Limb (tissue), 2 donors: ENCODE measurements around the gene CINP.
"Not testable (repeated sequence)": the region's sequence is repeated elsewhere in the genome, so short reads cannot be mapped to it uniquely, and the experiment has no call there.

Experiments
- DNase-seq, 2 donors: peaks; one replicate each; pipeline ENCODE4 v3.0.0-alpha.2; 2016; ENCODE audit errors: extremely low spot score in 2 of 2

Gene CINP

DNA sequence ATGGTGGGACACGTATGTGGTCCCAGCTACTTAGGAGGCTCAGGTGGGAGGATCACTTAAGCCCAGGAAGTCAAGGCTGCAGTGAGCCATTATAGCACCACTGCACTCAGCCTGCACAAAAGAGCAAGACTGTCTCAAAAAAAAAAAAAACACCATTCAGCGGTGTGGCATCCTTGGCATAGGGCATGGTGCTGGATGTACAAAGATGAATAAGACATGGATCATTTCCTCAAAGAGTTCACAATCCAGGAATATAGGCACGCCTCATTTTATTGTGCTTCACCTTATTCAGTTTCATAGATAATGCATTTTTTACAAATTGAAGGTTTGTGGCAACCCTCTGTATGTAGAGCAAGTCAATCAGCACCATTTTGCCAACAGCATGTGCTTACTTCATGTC is 6.4 kb downstream of the CINP start:
- no peak for DNase-seq

- no peak for DNase-seq
These were observed 9.5 kb downstream of the CINP start for GRCh38 chr14:102353126-102353619.

DNA sequence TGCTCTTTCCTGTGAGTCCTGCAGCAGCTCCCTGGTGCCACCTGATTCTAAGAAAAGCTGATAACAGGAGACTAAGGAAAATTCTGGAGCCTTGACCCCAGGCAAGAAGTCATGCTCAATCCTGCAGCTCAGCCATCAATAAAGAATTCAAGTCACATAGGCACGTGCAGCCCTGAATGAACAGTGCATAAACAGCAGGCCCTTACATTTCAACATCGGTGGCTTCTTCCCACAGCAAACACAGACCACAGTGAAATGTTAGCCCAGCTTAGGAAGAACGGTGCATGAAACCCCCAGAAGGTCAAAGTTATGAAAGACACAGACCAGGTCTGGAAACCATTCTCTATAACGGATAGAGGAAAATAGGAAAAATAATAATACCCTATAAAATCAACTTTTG is 10.5 kb downstream of the CINP start:
- DNase-seq = no peak

GRCh38 chr14:102351593-102351992 is 11.1 kb downstream of the CINP start:
- not testable (repeated sequence) for DNase-seq

GRCh38 chr14:102351023-102351422 is 11.7 kb downstream of the CINP start:
- no peak for DNase-seq

DNA sequence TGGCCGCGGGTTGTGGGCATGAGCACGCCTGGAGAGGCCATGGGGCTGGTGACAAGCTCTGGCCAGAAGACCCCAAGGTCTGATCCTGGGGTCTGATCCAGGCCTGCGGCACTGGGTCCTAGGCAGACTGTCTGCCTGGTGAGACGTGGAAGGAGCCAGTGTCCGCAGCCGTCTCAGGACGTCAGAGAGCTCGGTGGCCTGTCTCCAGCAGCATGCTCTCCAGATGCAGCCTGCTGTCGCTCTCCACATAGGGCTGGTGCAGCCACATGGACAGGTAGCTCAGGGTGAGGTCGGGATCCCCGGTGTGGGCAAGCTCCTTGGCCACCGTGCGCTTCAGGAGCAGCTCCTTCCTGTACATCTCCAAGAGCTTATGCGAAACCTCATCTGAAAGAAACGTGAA is 14.3 kb downstream of the CINP start:
- DNase-seq = no peak

DNA sequence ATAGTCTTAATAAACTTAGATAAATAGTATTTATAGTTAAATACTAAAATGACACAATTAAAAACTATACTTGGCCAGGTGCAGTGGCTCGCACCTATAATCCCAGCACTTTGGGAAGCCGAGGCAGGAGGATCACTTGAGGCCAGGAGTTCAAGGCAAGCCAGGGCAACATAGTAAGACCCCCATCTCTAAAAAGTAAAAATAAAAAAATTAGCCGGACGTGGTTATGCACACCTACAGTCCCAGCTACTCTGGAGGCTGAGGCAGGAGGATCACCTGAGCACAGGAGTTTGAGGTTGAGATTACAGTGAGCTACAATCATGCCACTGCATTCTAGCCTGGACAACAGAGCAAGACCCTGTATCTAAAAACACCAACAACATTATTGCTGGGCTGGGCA is 16.0 kb downstream of the CINP start:
- DNase-seq = no peak

DNA sequence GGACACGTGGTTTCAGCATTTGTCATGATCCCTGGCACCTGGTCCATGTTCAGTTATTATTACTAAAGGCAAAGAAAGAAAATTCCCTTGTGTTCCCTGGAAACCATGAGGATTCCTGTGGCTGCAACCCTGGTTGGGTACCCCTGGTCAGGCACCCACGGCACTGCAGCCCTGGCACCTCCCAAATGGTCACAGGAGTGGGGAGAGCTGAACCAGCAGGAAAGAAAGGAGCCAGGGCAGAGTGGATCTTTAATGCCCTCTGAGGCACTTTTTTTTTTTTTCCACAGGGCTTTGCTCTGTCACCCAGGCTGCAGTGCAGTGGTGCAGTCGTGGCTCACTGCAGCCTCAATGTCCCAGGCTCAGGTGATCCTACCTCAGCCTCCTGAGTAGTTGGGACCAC is 17.5 kb downstream of the CINP start:
- no peak for DNase-seq

DNA sequence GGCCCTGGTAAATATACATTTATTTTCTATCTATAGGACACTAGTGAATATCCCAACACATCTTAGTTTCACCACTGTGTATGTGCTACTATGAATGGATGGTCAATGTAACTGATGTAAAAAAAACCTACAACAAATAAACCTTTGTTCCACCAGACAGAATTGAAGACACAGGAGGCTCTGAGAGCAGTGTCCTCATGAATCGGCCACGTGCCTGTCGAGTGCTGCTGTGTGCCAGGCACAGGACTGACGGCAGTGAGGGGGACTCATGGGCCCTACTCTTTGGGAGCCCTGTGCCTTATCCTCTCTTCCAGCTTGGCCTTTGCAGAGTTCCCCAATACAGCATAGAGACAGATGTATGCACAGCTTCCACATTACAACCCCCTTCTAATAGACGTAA is 18.2 kb downstream of the CINP start:
- no peak for DNase-seq

DNA sequence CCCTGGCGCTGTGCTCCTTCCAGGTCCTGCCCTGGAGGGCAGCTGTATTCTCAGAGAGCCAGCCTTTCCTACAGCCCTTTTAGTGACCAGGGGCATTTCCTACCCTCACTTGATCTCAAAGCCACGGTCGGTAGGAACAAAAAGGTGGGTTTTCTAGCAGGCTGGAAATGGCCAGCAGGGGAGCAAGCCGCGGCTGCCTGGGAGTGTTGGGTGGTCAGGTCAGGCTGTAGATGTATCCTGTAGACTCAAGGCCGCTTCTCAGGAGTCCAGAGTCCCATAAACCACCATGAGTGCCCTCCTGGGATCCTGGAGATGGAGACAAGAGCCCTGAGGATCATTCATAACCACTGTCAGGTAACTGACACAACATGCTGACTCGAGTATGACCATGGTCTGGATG is 18.6 kb downstream of the CINP start:
- no peak for DNase-seq

DNA sequence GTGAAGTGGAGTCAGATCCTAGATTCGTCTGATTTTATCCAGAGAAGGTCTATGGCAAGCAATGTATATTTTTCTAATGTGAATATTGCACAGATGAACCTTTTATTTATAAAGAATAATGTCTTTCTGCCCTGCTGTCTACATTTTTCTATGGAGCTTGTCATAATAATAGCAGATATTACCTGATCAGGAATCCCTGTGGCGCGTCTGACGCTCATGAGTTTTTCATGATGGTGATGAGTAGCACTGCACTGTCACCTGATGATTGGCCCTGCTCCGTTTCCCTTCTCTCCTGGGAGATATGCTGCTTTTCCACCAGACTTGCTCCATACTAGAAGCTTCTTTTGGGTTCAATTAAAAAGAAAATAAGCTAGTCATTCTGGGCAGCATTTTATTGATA is 20.5 kb downstream of the CINP start:
- no peak for DNase-seq

DNA sequence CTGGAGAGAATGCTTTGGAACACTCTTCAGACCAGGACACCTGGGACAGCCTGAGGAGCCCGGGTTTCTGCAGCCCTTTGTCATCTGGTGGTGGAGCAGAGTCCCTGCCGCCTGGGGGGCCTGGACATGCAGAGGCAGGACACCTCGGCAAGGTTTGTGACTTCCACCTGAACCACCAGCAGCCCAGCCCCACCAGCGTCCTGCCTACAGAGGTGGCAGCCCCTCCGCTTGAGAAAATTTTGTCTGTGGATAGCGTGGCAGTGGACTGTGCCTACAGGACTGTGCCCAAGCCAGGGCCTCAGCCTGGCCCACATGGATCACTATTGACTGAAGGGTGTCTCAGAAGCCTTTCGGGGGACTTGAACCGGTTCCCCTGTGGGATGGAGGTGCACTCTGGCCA is 21.1 kb downstream of the CINP start:
- DNase-seq = no peak

DNA sequence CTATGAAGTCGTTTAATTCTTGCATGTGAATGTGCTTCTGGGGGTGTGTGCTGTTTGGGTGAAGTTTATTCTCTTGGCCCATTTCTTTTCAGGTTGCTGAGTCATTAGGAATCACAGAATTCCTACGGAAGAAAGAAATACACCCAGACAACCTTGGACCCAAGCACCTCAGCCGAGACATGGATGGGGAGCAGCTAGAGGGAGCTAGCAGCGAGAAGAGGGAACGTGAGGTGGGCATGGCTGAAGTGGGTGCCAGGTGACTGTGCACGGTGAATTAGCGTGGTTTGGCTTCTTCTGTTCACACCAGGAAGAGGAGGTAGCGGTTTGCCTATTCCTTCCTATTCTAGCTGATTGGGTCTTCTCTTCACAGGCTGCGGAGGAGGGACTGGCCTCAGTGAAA is 24.0 kb downstream of the CINP start:
- DNase-seq = no peak

GRCh38 chr14:102335163-102335562 is 27.5 kb downstream of the CINP start:
- DNase-seq = no peak

DNA sequence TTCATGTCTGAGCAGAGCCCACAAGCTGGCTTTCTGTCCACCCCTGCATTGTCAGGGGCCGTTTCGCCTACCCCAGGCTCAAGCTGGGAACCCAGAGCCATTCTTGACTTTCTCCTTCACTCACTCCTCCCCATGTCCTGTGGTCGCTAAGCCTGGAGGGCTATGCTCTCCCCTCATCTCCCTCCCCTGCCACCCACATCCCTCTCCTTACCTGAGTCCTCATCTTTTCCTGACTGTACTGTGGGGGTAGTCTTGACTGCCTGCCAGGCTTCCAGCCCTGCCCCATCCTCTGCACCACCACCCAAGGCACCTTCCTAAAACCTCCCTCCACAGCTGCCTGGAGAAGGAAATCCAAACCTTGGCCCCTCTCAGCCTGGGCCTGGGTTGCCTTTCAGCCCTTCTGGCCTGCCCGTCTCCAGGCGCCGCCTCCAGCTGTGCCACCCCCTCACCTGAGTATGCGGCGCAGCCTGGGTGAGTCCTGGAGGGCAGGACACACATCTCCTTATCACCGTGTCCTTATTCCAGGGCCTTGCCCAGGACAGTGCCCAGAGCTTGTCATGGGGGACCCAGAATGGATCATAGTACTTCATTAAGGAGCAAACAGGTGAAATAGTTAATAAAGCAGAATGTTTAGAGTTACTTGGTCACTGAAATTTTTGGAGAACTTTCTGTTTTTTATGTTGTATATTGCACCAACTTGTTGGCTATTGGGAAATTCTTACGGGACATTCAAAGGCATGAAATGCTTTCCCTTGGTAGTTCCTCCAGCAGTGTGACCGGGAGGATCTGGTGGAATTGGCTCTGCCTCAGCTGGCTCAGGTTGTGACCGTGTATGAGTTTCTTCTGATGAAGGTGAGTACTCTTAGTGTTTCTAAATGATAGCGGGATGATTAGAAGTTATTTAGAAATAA is 28.6 kb downstream of the CINP start:
- DNase-seq = no peak

DNA sequence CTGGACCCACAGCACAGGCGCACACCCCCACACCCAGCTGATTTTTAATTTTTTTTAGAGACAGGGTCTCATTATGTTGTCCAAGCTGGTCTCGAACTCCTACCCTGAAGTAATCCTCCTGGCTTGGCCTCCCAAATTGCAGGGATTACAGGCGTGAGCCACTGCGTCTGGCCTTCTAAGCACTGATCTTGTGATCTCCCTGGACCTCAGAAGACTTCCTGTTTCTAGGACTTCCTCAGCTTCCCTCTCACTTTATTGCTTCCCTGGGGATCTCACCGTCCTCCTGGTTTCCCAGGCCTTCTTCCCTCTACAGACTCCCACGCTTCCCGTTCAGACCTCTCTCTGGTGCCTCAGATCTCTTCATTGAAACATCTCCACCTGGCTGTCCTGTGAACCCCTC is 29.3 kb downstream of the CINP start:
- no peak for DNase-seq

GRCh38 chr14:102330806-102331205 is 31.9 kb downstream of the CINP start:
- no peak for DNase-seq

- DNase-seq = not testable (repeated sequence)
These were observed 33.3 kb downstream of the CINP start for GRCh38 chr14:102329381-102329780.

DNA sequence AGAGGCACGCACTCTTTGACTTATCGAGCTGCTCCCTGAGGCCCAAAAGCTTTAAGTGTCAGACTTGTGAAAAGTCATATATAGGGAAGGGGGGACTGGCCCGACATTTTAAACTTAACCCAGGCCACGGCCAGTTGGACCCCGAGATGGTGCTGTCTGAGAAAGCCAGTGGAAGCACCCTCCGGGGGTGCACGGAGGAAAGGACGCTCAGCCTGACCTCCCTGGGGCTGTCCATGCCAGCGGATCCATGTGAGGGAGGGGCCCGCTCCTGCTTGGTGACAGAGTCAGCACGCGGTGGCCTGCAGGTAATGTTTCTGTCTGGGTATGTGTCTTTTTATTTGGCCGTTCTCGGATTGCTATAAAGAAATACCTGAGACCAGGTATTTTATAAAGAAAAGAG is 36.1 kb downstream of the CINP start:
- DNase-seq = no peak

DNA sequence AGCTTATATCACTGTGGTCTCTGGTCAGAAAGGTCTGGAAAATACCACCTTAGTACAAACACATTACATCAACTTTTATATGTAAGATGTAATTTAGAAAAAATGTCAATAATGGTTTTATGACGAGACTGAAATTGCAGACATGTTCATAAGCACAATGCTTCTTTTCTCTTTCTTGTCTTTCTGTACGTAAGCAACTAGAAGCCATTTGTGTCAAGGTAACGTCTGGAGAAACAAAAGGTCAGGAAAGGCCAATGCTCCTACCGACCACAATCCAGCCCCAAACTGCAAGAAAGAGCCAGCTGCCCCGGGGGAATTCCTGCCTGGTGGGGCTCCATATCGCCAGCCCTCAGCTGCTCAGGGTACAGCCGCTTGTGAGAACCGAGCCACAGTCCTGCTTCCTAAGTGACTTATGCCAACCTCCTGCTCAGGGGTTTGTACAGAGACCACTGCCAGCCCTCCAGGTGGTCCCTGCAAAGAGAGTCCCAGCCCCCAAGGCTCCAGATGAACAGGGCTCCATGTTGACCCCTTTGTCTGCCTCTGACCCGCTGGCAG is 36.8 kb downstream of the CINP start:
- no peak for DNase-seq

DNA sequence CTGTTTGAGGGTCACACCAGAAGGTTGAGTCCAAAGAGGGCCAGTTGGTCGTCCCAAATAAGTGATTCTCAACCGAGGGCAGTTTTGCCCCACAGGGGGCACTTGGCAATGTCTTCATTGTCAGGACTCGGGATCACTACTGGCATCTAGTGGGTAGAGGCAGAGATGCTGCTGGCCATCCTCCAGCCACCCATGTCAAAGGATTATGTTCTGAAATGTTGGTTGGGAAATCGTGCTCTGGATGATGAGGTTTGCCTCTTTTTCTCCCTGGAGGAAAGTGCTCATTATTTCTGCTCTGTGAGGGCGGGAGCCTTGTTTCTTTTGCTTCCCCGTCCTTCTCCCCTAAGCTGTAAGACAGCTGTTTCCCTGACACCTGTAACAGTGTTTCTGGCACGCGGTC is 39.6 kb downstream of the CINP start:
- DNase-seq = no peak

- no peak for DNase-seq
These were observed 41.0 kb downstream of the CINP start for GRCh38 chr14:102321456-102322422.
